Measurements from ENCODE around the gene RPS24.

Gene RPS24

GRCh38 chr10:78046711-78047269 lies 13.1 kb downstream of the RPS24 start:
- Histone ChIP-seq H3K36me3 (ENCODE audit: insufficient read depth) (no peaks in the 10 kb centered on the region), H3K4me1 (ENCODE audit: low read depth, poor library complexity, severe bottlenecking) (peaks cover 57% of the 10 kb centered on the region), H3K27ac (no peak overlapping the region), H3K4me2 (no peak overlapping the region; the same call in 1 of the 2 replicates), H3K4me3 (IDR thresholded peaks at IDR 0.05; ENCODE audit: insufficient read depth, low read depth, low read length) (no peak overlapping the region), H3K79me2 (ENCODE audit: insufficient read depth, low read depth) (no peaks in the 10 kb centered on the region), H2AFZ (ENCODE audit: low read depth) (no peak overlapping the region), H4K20me1 (ENCODE audit: insufficient read depth) (peaks cover 6% of the 10 kb centered on the region; the same call in 1 of the 2 replicates), H3K27me3 (ENCODE audit: insufficient read depth, low read depth) (no peaks in the 10 kb centered on the region), H3K9ac (no peak overlapping the region)
- no peak for TF ChIP-seq CTCF (conservative IDR thresholded peaks at IDR 0.05; ENCODE audit: low read depth, low read length)

GRCh38 chr10:78047314-78047891 lies 13.7 kb downstream of the RPS24 start:
- TF ChIP-seq CTCF (conservative IDR thresholded peaks at IDR 0.05; ENCODE audit: low read depth, low read length) = peak; percentile 90
- H3K36me3 ChIP-seq (ENCODE audit: insufficient read depth) = no peaks in the 10 kb centered on the region
- H3K27me3 ChIP-seq (ENCODE audit: insufficient read depth, low read depth) = no peaks in the 10 kb centered on the region
- H3K79me2 ChIP-seq (ENCODE audit: insufficient read depth, low read depth) = no peaks in the 10 kb centered on the region
- H3K9ac ChIP-seq = no peak overlapping the region
- no peaks in the 10 kb centered on the region; the same call in 1 of the 2 replicates for H4K20me1 ChIP-seq (ENCODE audit: insufficient read depth)
- no peak overlapping the region for H2AFZ ChIP-seq (ENCODE audit: low read depth)
- H3K4me3 ChIP-seq (IDR thresholded peaks at IDR 0.05; ENCODE audit: insufficient read depth, low read depth, low read length) = no peak overlapping the region
- H3K27ac ChIP-seq = no peak overlapping the region
- no peak overlapping the region for H3K4me2 ChIP-seq
- H3K4me1 ChIP-seq (ENCODE audit: low read depth, poor library complexity, severe bottlenecking) = peaks cover 51% of the 10 kb centered on the region

- Histone ChIP-seq H3K4me3 (IDR thresholded peaks at IDR 0.05; ENCODE audit: insufficient read depth, low read depth, low read length) (no peak overlapping the region), H4K20me1 (ENCODE audit: insufficient read depth) (no peaks in the 10 kb centered on the region), H3K27ac (no peak overlapping the region), H3K79me2 (ENCODE audit: insufficient read depth, low read depth) (no peaks in the 10 kb centered on the region), H3K27me3 (ENCODE audit: insufficient read depth, low read depth) (no peaks in the 10 kb centered on the region), H3K9ac (no peak overlapping the region), H3K4me1 (ENCODE audit: low read depth, poor library complexity, severe bottlenecking) (peaks cover 28% of the 10 kb centered on the region), H3K4me2 (no peak overlapping the region), H3K36me3 (ENCODE audit: insufficient read depth) (no peaks in the 10 kb centered on the region), H2AFZ (ENCODE audit: low read depth) (no peak overlapping the region)
- no peak for TF ChIP-seq CTCF (conservative IDR thresholded peaks at IDR 0.05; ENCODE audit: low read depth, low read length)
Measured at GRCh38 chr10:78049851-78050250, 16.2 kb downstream of the RPS24 start.

GRCh38 chr10:78053211-78053868 lies 19.7 kb downstream of the RPS24 start:
- Histone ChIP-seq H3K4me3 (IDR thresholded peaks at IDR 0.05; ENCODE audit: insufficient read depth, low read depth, low read length) (no peak overlapping the region), H3K4me2 (no peak overlapping the region), H2AFZ (ENCODE audit: low read depth) (no peak overlapping the region), H4K20me1 (ENCODE audit: insufficient read depth) (no peaks in the 10 kb centered on the region), H3K27ac (no peak overlapping the region), H3K36me3 (ENCODE audit: insufficient read depth) (no peaks in the 10 kb centered on the region), H3K79me2 (ENCODE audit: insufficient read depth, low read depth) (no peaks in the 10 kb centered on the region), H3K9ac (no peak overlapping the region), H3K27me3 (ENCODE audit: insufficient read depth, low read depth) (no peaks in the 10 kb centered on the region), H3K4me1 (ENCODE audit: low read depth, poor library complexity, severe bottlenecking) (no peaks in the 10 kb centered on the region)
- no peak for TF ChIP-seq CTCF (conservative IDR thresholded peaks at IDR 0.05; ENCODE audit: low read depth, low read length)
